Fibroblast of lung (primary cell): ENCODE results near the gene FGA.

Experiments
- CTCF ChIP-seq, 2 donors: IDR thresholded peaks in 1 of 2; conservative IDR thresholded peaks in 1 of 2; 1 replicate in 1 of 2; 2 replicates in 1 of 2; pipeline ENCODE4 v1.5.1; 2011 to 2012; ENCODE audit warnings: low read length in 2 of 2, control low read depth in 1 of 2, inconsistent platforms in 1 of 2, low read depth in 1 of 2, mild to moderate bottlenecking in 1 of 2
- EZH2 ChIP-seq: IDR thresholded peaks from 2 replicates; pipeline ENCODE4 v1.5.1; 2012; ENCODE audit warnings: low read length, control low read depth, mild to moderate bottlenecking; ENCODE audit errors: missing control alignments

DNA sequence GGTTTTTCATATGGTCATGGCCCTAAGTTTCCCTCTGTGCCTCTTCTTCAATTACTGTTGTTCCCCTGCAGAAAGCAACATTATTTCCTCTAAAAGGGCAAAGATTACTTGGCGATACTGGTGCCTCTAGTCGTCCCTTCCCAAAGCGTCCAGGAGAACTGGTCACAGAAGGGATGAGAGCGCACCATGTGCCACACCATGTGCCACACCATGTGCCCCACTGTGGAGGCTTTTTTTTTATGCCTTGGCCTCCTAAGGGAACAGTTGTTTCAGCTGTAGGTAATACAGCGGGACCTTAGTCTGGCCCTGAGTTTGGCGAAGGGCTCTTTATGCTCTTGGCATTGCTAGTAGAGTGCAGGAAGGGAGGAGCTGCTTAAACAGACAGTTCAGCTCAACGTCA lies 33.5 kb upstream of the FGA start:
- TF ChIP-seq CTCF (conservative IDR thresholded peaks at IDR 0.05 in 1 of 2, IDR thresholded peaks at IDR 0.05 in 1 of 2; ENCODE audit: low read depth in 1 of 2, low read length in 2 of 2) (no peak), EZH2 (no peak)
